C4-2B (cell line): ENCODE measurements around the gene HRH2.
"Not testable (repeated sequence)": the region's sequence is repeated elsewhere in the genome, so short reads cannot be mapped to it uniquely, and the experiment has no call there.

Experiments used
- H3K27ac ChIP-seq: fragments of 450-650 bp; 2 replicates; pipeline ENCODE4 v1.5.1; 2017
- CTCF ChIP-seq: fragments of 450-650 bp; conservative IDR thresholded peaks from 2 replicates; pipeline ENCODE4 v1.5.1; 2017; ENCODE audit warnings: mild to moderate bottlenecking
- ZFX ChIP-seq: fragments of 450-650 bp; IDR thresholded peaks from 2 replicates; pipeline ENCODE4 v1.6.1; 2017

Gene HRH2

GRCh38 chr5:175719109-175719432, 61.2 kb downstream of the HRH2 start:
- H3K27ac ChIP-seq, result not testable (repeated sequence)
- TF ChIP-seq CTCF, result peak; percentile 28

DNA sequence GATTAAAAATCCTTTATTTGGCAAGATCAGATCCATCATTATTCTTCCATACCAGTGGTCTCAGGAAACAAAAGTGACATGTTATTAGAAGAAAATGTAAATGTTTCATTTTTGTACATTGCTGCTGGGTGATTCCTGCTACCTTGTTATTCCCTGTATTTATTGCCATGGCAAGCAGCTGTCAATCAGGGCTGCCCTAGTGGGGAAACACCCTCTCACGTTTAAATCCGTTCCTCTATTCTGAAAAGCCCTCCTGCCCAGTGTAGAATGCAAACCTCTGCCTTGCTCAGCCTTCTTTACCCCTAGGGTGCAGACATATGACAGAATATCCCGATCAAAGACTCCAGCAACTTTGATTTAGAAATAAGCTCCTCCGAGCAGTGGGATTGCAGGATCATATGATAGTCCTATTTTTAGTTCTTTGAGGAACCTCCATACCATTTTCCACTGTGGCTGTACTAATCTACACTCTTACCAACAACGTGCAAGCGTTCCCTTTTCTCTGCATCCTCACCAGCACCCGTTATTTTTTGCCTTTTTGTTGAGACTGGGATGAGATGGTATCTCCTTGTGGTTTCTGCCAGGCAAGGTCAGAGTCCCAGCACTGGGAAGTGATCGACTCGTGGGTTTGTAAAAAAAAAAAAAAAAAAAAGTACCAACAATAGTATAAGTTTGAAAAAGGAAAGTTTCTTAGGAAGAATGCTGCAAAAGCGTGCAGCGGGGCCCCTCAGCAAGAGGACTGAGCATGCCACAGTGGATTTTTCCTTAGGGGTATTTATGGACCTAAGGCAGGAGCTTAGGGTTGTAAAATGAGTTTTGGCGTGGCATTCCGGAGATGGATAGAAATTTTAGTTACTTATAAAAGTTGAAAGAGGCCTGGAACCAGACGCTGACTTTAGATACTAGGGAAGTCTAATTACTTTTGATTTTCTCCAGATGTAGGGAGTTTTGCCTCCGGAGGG, 66.7 kb downstream of the HRH2 start:
- TF ChIP-seq CTCF, result no peak
- no peak for TF ChIP-seq ZFX
- H3K27ac ChIP-seq, result no peak overlapping the region

- H3K27ac ChIP-seq, result no peak overlapping the region
- TF ChIP-seq ZFX (no peak), CTCF (no peak)
Observed at GRCh38 chr5:175728316-175728715, 70.4 kb downstream of the HRH2 start.

GRCh38 chr5:175728885-175729828, 71.3 kb downstream of the HRH2 start:
- TF ChIP-seq ZFX (no peak), CTCF (no peak)
- no peak overlapping the region for H3K27ac ChIP-seq

DNA sequence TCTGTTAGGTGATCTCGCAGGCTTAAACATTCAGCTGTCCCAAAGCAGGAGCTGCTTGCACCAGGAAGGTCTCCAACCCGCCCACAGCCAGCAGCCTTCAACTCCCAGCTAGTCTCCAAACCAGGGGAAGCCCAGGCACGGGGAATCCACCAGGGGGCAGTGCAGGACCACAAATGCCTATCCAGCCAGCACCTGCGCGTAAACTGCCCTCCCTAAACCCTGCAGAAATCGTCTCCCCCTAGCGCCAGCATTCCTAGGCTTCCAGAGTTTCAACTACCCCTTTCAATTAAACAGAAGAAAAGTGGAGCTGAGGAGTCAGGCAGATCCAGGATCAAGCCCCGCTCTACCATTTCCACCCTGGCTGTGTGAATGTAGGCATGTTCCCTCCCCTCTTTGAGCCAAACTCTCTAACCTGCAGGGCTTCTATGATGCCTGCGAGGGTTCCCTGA, 72.0 kb downstream of the HRH2 start:
- TF ChIP-seq ZFX (no peak), CTCF (peak; percentile 94)
- H3K27ac ChIP-seq, result no peak overlapping the region

DNA sequence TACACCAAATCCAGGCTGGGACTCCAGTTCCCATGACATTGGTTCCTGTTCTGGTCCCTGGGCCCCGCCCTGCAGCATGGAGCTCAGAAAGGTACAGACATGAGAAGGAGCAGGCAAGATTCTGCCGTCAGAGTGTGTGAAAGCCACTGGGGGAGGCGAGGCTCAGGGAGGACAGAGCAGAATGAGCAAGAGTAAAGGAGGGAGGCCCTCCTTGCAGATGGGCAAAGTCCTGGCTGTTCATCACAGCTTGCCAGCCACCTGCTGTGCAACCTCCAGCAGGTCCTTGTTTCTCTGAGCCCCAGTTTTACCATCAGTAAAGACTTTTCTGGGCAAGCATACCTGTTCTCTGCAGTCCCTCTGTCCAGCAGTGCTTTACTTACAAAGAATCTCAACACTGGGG, 73.3 kb downstream of the HRH2 start:
- no peak overlapping the region for H3K27ac ChIP-seq
- TF ChIP-seq ZFX, result no peak
- TF ChIP-seq CTCF, result no peak
